HEK293T (cell line): Measurements from ENCODE around the gene PGD.

ENCODE experiments used
- ARNT ChIP-seq: fragments of 450-650 bp; IDR thresholded peaks from 2 replicates; pipeline ENCODE4 v1.6.1; 2017; ENCODE audit warnings: mild to moderate bottlenecking
- BHLHE40 ChIP-seq: fragments of 450-650 bp; IDR thresholded peaks from 2 replicates; pipeline ENCODE4 v1.6.1; 2016; ENCODE audit warnings: mild to moderate bottlenecking, moderate library complexity, borderline replicate concordance
- NFRKB ChIP-seq: fragments of 450-650 bp; IDR thresholded peaks from 2 replicates; pipeline ENCODE4 v1.6.1; 2016; ENCODE audit warnings: mild to moderate bottlenecking, moderate library complexity
- SP1 ChIP-seq: fragments of 450-650 bp; IDR thresholded peaks from 2 replicates; pipeline ENCODE4 v1.6.1; 2017
- ZNF384 ChIP-seq: fragments of 450-650 bp; IDR thresholded peaks from 2 replicates; pipeline ENCODE4 v1.6.1; 2016

DNA sequence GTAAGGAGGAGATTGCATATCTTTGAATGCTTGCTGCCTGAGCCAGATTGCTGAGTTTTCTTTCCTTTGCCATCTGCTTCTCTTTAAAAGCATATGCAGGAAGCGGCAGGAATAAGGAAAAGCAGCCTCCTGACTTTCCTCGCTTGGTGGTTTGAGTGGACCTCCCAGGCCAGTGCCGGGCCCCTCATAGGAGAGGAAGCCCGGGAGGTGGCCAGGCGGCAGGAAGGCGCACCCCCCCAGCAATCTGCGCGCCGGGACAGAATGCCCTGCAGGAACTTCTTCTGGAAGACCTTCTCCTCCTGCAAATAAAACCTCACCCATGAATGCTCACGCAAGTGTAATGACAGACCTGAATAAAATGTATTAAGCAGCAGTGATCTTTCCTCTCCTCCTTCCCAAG is 52.4 kb downstream of the PGD start:
- TF ChIP-seq SP1 (no peak), ARNT (no peak), NFRKB (no peak), BHLHE40 (no peak), ZNF384 (no peak)
